Heart left ventricle (tissue), 13 donors: ENCODE data around the gene SHISA3.

Source experiments
- POLR2A ChIP-seq, 2 donors: fragments of 450-650 bp; IDR thresholded peaks; one replicate each; pipeline ENCODE4 v1.6.1; 2017; ENCODE audit warnings: antibody characterized with exemption in 2 of 2, mild to moderate bottlenecking in 2 of 2, moderate library complexity in 2 of 2
- TF ChIP-seq, protein P1 (sequence below), 12 donors: fragments of 200-600 bp; sonication (generic) in 4 of 12; IDR thresholded peaks; one replicate each; pipeline versions ENCODE4 v1.5.0 to v1.8.0; 2018 to 2022; ENCODE audit warnings: antibody characterized with exemption in 12 of 12, mild to moderate bottlenecking in 5 of 12
- donor health status: ischemic (EF 13 %, LVEDD 7.1; RV severe dilation, severe dysfunction).
- donor health status: DM: no; HTN: yes; CAD: no.
- donor health status: DM: no; HTN: no; CAD: no.
- donor health status: ischemic (EF 25% LVEDD 6.9; RV normal size, moderate dysfunction).
- donor health status: ischemic (EF 25% LVEDD 5.7; RV mildly dilated, moderate dysfunction).
- donor health status: ischemic (EF 35%, LVEDD 5.7; RV mildly dilated, moderate dysfunction).
- donor health status: nonischemic (EF 11% LVEDD 7.7; RV severe dilation, severe dysfunction).
- donor health status: DM: yes; HTN: yes; CAD: no.
- donor health status: PGD.
- donor health status: ischemic (EF 29% LVEDD 5.4; RV normal size, mild dysfunction).
- donor health status: nonischemic (EF 23%, LVEDD 6.1; RV moderate dilation, normal function).

DNA sequence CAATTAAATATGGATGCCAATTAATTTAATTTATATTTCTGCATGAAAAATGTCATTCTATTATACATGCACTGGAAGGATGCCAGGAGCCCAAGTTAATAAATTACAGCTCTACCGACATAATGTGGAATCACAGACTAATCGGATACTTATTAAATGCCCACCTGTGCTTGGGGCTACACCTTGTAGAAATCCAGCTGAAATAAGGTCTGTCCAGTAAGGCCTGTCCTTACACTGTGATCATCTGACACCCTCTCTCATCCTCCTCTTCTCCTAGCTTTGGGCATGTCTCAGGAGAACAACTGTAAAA is 6.0 kb upstream of the SHISA3 start:
- TF ChIP-seq POLR2A (IDR thresholded peaks at IDR 0.05): no peak
- TF ChIP-seq, protein P1, sequence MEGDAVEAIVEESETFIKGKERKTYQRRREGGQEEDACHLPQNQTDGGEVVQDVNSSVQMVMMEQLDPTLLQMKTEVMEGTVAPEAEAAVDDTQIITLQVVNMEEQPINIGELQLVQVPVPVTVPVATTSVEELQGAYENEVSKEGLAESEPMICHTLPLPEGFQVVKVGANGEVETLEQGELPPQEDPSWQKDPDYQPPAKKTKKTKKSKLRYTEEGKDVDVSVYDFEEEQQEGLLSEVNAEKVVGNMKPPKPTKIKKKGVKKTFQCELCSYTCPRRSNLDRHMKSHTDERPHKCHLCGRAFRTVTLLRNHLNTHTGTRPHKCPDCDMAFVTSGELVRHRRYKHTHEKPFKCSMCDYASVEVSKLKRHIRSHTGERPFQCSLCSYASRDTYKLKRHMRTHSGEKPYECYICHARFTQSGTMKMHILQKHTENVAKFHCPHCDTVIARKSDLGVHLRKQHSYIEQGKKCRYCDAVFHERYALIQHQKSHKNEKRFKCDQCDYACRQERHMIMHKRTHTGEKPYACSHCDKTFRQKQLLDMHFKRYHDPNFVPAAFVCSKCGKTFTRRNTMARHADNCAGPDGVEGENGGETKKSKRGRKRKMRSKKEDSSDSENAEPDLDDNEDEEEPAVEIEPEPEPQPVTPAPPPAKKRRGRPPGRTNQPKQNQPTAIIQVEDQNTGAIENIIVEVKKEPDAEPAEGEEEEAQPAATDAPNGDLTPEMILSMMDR (IDR thresholded peaks at IDR 0.05): no peak
